ENCODE results near the gene CUBN.

Gene CUBN

GRCh38 chr10:16904639-16905061 is 225.0 kb downstream of the CUBN start:
- DNase-seq (ENCODE audit: insufficient read length, low spot score) (no peak), FAIRE-seq (no peak)
- TF ChIP-seq CTCF (IDR thresholded peaks at IDR 0.05; ENCODE audit: insufficient read depth, missing control alignments): no peak

- FAIRE-seq (no peak), DNase-seq (ENCODE audit: insufficient read length, low spot score) (no peak)
- TF ChIP-seq CTCF (IDR thresholded peaks at IDR 0.05; ENCODE audit: insufficient read depth, missing control alignments): no peak
These were observed 225.6 kb downstream of the CUBN start for GRCh38 chr10:16904049-16904448.

GRCh38 chr10:16902606-16903005 is 227.0 kb downstream of the CUBN start:
- no peak for TF ChIP-seq CTCF (IDR thresholded peaks at IDR 0.05; ENCODE audit: insufficient read depth, missing control alignments)
- DNase-seq (ENCODE audit: insufficient read length, low spot score) (no peak), FAIRE-seq (no peak)

GRCh38 chr10:16901106-16901505 is 228.5 kb downstream of the CUBN start:
- TF ChIP-seq CTCF (IDR thresholded peaks at IDR 0.05; ENCODE audit: insufficient read depth, missing control alignments): no peak
- no peak for DNase-seq (ENCODE audit: insufficient read length, low spot score)
- no peak for FAIRE-seq

- DNase-seq (ENCODE audit: insufficient read length, low spot score) (no peak), FAIRE-seq (no peak)
These were observed 232.6 kb downstream of the CUBN start for GRCh38 chr10:16896993-16897392.

GRCh38 chr10:16894821-16895220 is 234.8 kb downstream of the CUBN start:
- DNase-seq (ENCODE audit: insufficient read length, low spot score) (no peak), FAIRE-seq (no peak)
- no peak for TF ChIP-seq CTCF (IDR thresholded peaks at IDR 0.05; ENCODE audit: insufficient read depth, missing control alignments)

More at GRCh38 chr10:16896993-16897392, 232.6 kb downstream of the CUBN start:
- no peak for TF ChIP-seq CTCF (IDR thresholded peaks at IDR 0.05; ENCODE audit: insufficient read depth, missing control alignments)

GRCh38 chr10:16893664-16894063 is 235.9 kb downstream of the CUBN start:
- FAIRE-seq (no peak), DNase-seq (ENCODE audit: insufficient read length, low spot score) (no peak)
- TF ChIP-seq CTCF (IDR thresholded peaks at IDR 0.05; ENCODE audit: insufficient read depth, missing control alignments): no peak

All from D721Med (cell line).